Natural killer cell treated with Interleukin-12 subunit alpha and Interleukin-12 subunit beta and Interleukin-15 and Interleukin-18, amount 100 ng/mL, for 72 hours (primary cell): Measurements from ENCODE around the gene EHD1. TPM values are rescaled to one million over a fixed set of nuclear protein-coding genes. Genes with fewer than 3 reads are reported as not detected.

Experiments
- ATAC-seq, 2 donors: fragments of 150-1000 bp; cut with Tn5 transposase in 1 of 2; sonication (Bioruptor Pico), chemical (Tn5 transposase) in 1 of 2; 2 replicates each; pipeline ENCODE4 v1.10.0; 2021
- DNase-seq: peaks from one replicate; pipeline ENCODE4 v3.0.0; 2022; ENCODE audit warnings: low spot score
- H3K27ac Mint-ChIP-seq, 2 donors: 1 replicate in 1 of 2; 2 replicates in 1 of 2; pipeline ENCODE4 v1.8.0; 2022; ENCODE audit warnings: mixed read lengths in 2 of 2, mild to moderate bottlenecking in 1 of 2, moderate library complexity in 1 of 2
- H3K27me3 Mint-ChIP-seq, 2 donors: 1 replicate in 1 of 2; 2 replicates in 1 of 2; pipeline ENCODE4 v1.8.0; 2022; ENCODE audit warnings: mixed read lengths in 2 of 2
- H3K36me3 Mint-ChIP-seq: one replicate; pipeline ENCODE4 v1.8.0; 2022; ENCODE audit warnings: mixed read lengths
- H3K4me1 Mint-ChIP-seq, 2 donors: 1 replicate in 1 of 2; 2 replicates in 1 of 2; pipeline ENCODE4 v1.8.0; 2022; ENCODE audit warnings: low read depth in 2 of 2, mixed read lengths in 2 of 2, mild to moderate bottlenecking in 1 of 2
- H3K4me3 Mint-ChIP-seq: one replicate; pipeline ENCODE4 v1.8.0; 2022; ENCODE audit warnings: mixed read lengths
- H3K9me3 Mint-ChIP-seq: 2 replicates; pipeline ENCODE4 v1.8.0; 2022; ENCODE audit warnings: mixed read lengths
- total RNA-seq, 2 donors: library from RNA; stranded (reverse); gene quantifications; one replicate each; pipeline ENCODE4 v1.2.3, GENCODE V29; 2022

The EHD1 gene
- total RNA-seq, 2 donors from 2014 or later: 202 to 235 TPM

GRCh38 chr11:64870176-64870892 lies 8.1 kb downstream of the EHD1 start:
- Mint-ChIP-seq H3K36me3 (peaks cover 15% of the 10 kb centered on the region), H3K4me3 (peak overlapping the region; percentile 88), H3K27ac (peak overlapping the region; percentile 91 to 94), H3K27me3 (no peaks in the 10 kb centered on the region), H3K4me1 (peaks cover 68 to 75% of the 10 kb centered on the region in 2 donors), H3K9me3 (peaks cover 5% of the 10 kb centered on the region)
- DNase-seq (peak; percentile 84), ATAC-seq (peak; percentile 70 to 79)

- peak; percentile 22 to 51 for ATAC-seq
- Mint-ChIP-seq H3K36me3 (peaks cover 15% of the 10 kb centered on the region), H3K27me3 (no peaks in the 10 kb centered on the region), H3K4me1 (peaks cover 68 to 73% of the 10 kb centered on the region in 2 donors), H3K4me3 (peak overlapping the region; percentile 88), H3K9me3 (peaks cover 5% of the 10 kb centered on the region), H3K27ac (peak overlapping the region; percentile 91 to 94)
- no peak for DNase-seq
Measured at GRCh38 chr11:64869571-64870175, 8.7 kb downstream of the EHD1 start.

GRCh38 chr11:64868904-64869570 lies 9.4 kb downstream of the EHD1 start:
- H3K9me3 Mint-ChIP-seq: peaks cover 5% of the 10 kb centered on the region
- peaks cover 67 to 73% of the 10 kb centered on the region in 2 donors for H3K4me1 Mint-ChIP-seq
- H3K27me3 Mint-ChIP-seq: no peaks in the 10 kb centered on the region
- ATAC-seq: peak in 1 of 2 donors; percentile 12
- peak overlapping the region; percentile 88 for H3K4me3 Mint-ChIP-seq
- no peak for DNase-seq
- peak overlapping the region; percentile 91 to 94 for H3K27ac Mint-ChIP-seq
- H3K36me3 Mint-ChIP-seq: peaks cover 15% of the 10 kb centered on the region

GRCh38 chr11:64867748-64868462 lies 10.5 kb downstream of the EHD1 start:
- Mint-ChIP-seq H3K27me3 (no peaks in the 10 kb centered on the region), H3K9me3 (peaks cover 5% of the 10 kb centered on the region), H3K27ac (peak overlapping the region; percentile 91 to 94), H3K4me3 (peak overlapping the region; percentile 88), H3K36me3 (peaks cover 13% of the 10 kb centered on the region), H3K4me1 (peaks cover 67 to 74% of the 10 kb centered on the region in 2 donors)
- ATAC-seq (no peak), DNase-seq (no peak)

- peak overlapping the region; percentile 75 for H3K4me3 Mint-ChIP-seq
- DNase-seq: no peak
- peak overlapping the region; percentile 88 to 92 for H3K27ac Mint-ChIP-seq
- peaks cover 69 to 77% of the 10 kb centered on the region in 2 donors for H3K4me1 Mint-ChIP-seq
- peaks cover 5% of the 10 kb centered on the region for H3K9me3 Mint-ChIP-seq
- peaks cover 6% of the 10 kb centered on the region for H3K36me3 Mint-ChIP-seq
- ATAC-seq: peak; percentile 7 to 29
- H3K27me3 Mint-ChIP-seq: no peaks in the 10 kb centered on the region
Measured at GRCh38 chr11:64866173-64866491, 12.3 kb downstream of the EHD1 start.

GRCh38 chr11:64865286-64866172 lies 12.9 kb downstream of the EHD1 start:
- Mint-ChIP-seq H3K4me3 (peak overlapping the region; percentile 75), H3K27me3 (no peaks in the 10 kb centered on the region), H3K4me1 (peaks cover 67 to 74% of the 10 kb centered on the region in 2 donors), H3K27ac (peak overlapping the region; percentile 88 to 92), H3K9me3 (peaks cover 5% of the 10 kb centered on the region), H3K36me3 (peaks cover 6% of the 10 kb centered on the region)
- no peak for DNase-seq
- ATAC-seq: peak; percentile 50 to 52

GRCh38 chr11:64864473-64865285 lies 13.7 kb downstream of the EHD1 start:
- Mint-ChIP-seq H3K36me3 (peaks cover 6% of the 10 kb centered on the region), H3K4me3 (peak overlapping the region; percentile 75), H3K27ac (peak overlapping the region; percentile 88 to 92), H3K4me1 (peaks cover 69 to 75% of the 10 kb centered on the region in 2 donors), H3K9me3 (peaks cover 5% of the 10 kb centered on the region), H3K27me3 (no peaks in the 10 kb centered on the region)
- DNase-seq (no peak), ATAC-seq (peak; percentile 62 to 63)

GRCh38 chr11:64864135-64864472 lies 14.3 kb downstream of the EHD1 start:
- Mint-ChIP-seq H3K27me3 (no peaks in the 10 kb centered on the region), H3K9me3 (peaks cover 5% of the 10 kb centered on the region), H3K27ac (peak overlapping the region; percentile 88 to 92), H3K36me3 (peaks cover 6% of the 10 kb centered on the region), H3K4me1 (peaks cover 69 to 75% of the 10 kb centered on the region in 2 donors), H3K4me3 (peak overlapping the region; percentile 75)
- DNase-seq: no peak
- no peak for ATAC-seq

GRCh38 chr11:64863391-64864060 lies 14.9 kb downstream of the EHD1 start:
- Mint-ChIP-seq H3K27ac (peak overlapping the region; percentile 88 to 92), H3K9me3 (peaks cover 5% of the 10 kb centered on the region), H3K27me3 (no peaks in the 10 kb centered on the region), H3K4me3 (peak overlapping the region; percentile 75), H3K4me1 (peaks cover 69 to 75% of the 10 kb centered on the region in 2 donors), H3K36me3 (peaks cover 6% of the 10 kb centered on the region)
- DNase-seq (no peak), ATAC-seq (no peak)

GRCh38 chr11:64862987-64863390 lies 15.4 kb downstream of the EHD1 start:
- peak overlapping the region; percentile 88 to 92 for H3K27ac Mint-ChIP-seq
- no peaks in the 10 kb centered on the region for H3K27me3 Mint-ChIP-seq
- peaks cover 6% of the 10 kb centered on the region for H3K36me3 Mint-ChIP-seq
- peaks cover 66 to 73% of the 10 kb centered on the region in 2 donors for H3K4me1 Mint-ChIP-seq
- ATAC-seq: no peak
- H3K4me3 Mint-ChIP-seq: peak overlapping the region; percentile 75
- H3K9me3 Mint-ChIP-seq: peaks cover 5% of the 10 kb centered on the region
- no peak for DNase-seq

GRCh38 chr11:64861227-64861975 lies 17.0 kb downstream of the EHD1 start:
- H3K4me3 Mint-ChIP-seq: peak overlapping the region; percentile 79
- peaks cover 69 to 72% of the 10 kb centered on the region in 2 donors for H3K4me1 Mint-ChIP-seq
- H3K36me3 Mint-ChIP-seq: peaks cover under 1% of the 10 kb centered on the region
- ATAC-seq: no peak
- DNase-seq: no peak
- peak overlapping the region; percentile 88 to 92 for H3K27ac Mint-ChIP-seq
- H3K9me3 Mint-ChIP-seq: peaks cover 5% of the 10 kb centered on the region
- no peaks in the 10 kb centered on the region for H3K27me3 Mint-ChIP-seq
